Left lobe of liver (tissue), 2 donors: Measurements from ENCODE around the gene TGFBR3L. TPM values are rescaled to one million over a fixed set of nuclear protein-coding genes. Genes with fewer than 3 reads are reported as not detected.

Experiments
- ATAC-seq: fragments of 200-7000 bp; cut with Tn5 transposase; one replicate; pipeline ENCODE4 v1.9.1; 2020; ENCODE audit warnings: mild to moderate bottlenecking, moderate library complexity
- DNase-seq: peaks from one replicate; pipeline ENCODE4 v3.0.0-alpha.2; 2020; ENCODE audit warnings: low spot score
- total RNA-seq: library from RNA; stranded (reverse); gene quantifications from one replicate; pipeline ENCODE4 v1.2.1, GENCODE V29; 2021
- donor health status: DM: no; HTN: no; CAD: no; lungs with moderate emphysema.
- donor health status: DM: no; HTN: yes; CAD: no.

Gene TGFBR3L
- total RNA-seq, 1 donor from 2014 or later, result 3.4 TPM

DNA sequence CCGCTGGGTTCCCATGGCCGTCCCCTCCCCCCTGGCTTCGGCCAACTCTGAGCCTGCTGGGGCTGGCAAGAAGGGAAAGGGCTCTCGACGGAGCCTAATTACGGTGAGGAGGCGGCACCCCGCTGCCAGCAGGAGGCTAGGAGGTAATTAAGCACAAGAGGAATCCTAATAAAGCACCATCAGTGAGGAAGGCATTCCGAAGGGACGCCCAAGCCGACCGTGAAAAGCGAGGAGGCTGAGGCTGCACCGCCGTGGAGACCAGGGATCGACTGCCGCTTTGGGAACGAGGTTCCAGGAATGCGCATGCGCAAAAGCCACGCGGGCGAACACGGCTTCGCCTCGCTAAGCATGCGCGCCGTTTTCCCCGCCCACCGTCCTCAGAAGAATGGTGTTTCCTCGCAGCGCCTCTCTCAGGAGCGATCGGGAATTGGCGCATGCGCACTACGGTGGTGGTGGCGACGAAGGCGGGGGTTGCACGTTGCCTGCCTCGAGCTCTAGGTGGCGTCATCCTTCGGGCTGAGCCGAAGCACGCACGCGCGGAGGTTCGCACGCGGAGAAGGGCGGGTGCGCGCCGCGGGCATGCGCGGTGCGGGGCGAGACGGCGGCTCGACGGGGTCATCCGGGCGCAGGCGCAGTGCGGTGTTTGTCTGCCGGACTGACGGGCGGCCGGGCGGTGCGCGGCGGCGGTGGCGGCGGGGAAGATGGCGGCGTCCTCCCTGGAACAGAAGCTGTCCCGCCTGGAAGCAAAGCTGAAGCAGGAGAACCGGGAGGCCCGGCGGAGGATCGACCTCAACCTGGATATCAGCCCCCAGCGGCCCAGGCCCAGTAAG lies 11.2 kb upstream of the TGFBR3L start, which contains the start of gene MAP2K7:
Gene MAP2K7 (plus strand): TSS at position 634 of the 830 bp plus-strand sequence. CDS start 68 bp downstream, at position 702.
- peak; percentile 83 for ATAC-seq
- peak; percentile 100 for DNase-seq

DNA sequence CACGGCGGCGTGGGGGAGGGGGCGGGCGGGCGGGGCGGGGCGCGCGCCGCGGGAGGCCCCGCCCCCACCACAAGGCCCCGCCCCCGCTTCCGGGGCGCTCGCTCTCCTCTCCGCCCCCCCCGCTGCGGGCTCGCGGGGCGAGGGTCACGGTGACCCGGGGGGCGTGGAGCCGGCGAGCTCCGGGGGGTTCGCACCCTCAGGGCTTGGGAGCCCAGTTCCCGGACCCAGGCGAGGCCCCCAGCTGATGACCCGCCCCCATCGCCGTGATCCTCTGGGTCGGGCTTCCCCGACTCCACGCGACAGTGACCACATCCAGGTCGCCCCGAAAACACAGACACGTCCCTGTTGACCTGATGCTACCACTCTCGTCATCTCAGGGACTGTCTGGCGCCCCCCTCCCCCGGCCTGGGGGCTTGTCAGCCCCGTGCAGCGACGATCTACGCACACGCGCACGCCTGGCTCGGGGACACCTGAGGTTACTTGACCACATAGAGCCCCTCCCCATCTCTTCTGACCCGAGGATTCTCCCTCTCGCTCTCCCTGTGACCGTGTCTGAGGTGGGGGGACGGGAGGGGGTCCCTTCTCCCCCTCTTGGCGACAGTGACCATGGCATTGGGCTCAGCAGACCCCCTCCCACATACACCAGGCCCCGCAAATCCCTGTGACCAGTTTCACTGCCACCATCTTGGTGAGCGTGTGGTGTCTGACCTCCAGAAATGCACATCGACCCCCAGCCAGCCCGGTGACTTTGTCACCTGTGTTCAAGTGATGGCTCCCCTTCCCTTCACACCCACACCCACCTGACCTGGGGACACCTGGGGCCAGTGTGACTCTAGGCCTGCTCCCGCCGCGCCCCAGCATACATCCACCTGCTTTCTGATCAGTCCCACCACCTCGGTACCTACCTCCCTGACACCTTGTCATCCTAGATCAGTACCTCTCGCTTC lies 10.3 kb upstream of the TGFBR3L start:
- ATAC-seq (peak; percentile 67), DNase-seq (no peak)

- ATAC-seq, result no peak
- DNase-seq, result peak; percentile 46
Observed at GRCh38 chr19:7905268-7905667, 9.4 kb upstream of the TGFBR3L start.

- DNase-seq (peak; percentile 48), ATAC-seq (no peak)
Observed at GRCh38 chr19:7905859-7906258, 8.8 kb upstream of the TGFBR3L start.

DNA sequence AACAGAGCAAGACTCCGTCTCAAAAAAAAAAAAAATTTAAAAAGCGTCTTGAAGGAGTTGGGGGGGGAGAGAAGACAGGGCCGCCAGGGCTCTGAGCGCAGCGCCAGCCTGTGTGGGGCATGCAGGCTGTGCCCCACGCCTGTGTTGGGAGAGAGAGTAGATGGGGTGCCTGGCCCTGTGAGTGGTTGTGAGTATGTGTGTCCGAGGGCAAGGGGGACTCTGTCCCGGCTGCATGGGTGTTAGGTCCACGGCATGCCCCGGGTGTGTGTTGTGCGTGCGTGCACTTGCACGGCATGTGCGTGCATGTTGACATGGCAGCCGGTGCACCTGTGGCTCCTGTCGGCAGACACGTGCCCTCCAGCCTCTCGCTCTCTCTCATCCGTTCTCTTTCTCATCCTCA lies 7.5 kb upstream of the TGFBR3L start:
- ATAC-seq (no peak), DNase-seq (no peak)

- DNase-seq, result no peak
Observed at GRCh38 chr19:7907544-7907943, 7.1 kb upstream of the TGFBR3L start.

GRCh38 chr19:7908078-7908699 lies 6.4 kb upstream of the TGFBR3L start:
- ATAC-seq, result no peak

More at GRCh38 chr19:7907544-7907943, 7.1 kb upstream of the TGFBR3L start:
- no peak for ATAC-seq

GRCh38 chr19:7908742-7909461 lies 5.7 kb upstream of the TGFBR3L start:
- no peak for ATAC-seq
- DNase-seq, result peak; percentile 47

More at GRCh38 chr19:7908078-7908699, 6.4 kb upstream of the TGFBR3L start:
- DNase-seq, result peak; percentile 44

- DNase-seq (no peak), ATAC-seq (no peak)
Observed at GRCh38 chr19:7909471-7910067, 5.1 kb upstream of the TGFBR3L start.

DNA sequence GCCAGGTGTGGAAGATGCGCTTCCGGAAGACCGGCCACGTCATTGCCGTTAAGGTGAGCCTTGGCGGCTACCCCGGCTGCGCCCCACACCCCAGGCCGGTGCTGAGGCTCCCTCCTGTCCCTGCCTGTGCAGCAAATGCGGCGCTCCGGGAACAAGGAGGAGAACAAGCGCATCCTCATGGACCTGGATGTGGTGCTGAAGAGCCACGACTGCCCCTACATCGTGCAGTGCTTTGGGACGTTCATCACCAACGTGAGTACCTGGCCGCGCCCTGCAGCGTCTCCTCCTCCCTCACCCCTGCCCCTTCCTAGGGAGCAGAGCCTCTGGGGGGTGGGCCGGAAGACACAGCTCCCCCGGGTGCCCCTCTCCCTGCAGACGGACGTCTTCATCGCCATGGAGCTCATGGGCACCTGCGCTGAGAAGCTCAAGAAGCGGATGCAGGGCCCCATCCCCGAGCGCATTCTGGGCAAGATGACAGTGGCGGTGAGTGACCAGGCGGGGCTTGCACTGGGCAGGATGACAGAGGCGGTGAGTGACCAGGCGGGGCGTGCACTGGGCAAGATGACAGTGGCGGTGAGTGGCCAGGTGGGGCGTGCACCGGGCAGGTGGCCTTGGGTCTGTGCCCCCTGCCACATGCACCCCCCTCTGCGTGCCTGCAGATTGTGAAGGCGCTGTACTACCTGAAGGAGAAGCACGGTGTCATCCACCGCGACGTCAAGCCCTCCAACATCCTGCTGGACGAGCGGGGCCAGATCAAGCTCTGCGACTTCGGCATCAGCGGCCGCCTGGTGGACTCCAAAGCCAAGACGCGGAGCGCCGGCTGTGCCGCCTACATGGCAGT lies 4.1 kb upstream of the TGFBR3L start:
- peak; percentile 13 for ATAC-seq
- no peak for DNase-seq

DNA sequence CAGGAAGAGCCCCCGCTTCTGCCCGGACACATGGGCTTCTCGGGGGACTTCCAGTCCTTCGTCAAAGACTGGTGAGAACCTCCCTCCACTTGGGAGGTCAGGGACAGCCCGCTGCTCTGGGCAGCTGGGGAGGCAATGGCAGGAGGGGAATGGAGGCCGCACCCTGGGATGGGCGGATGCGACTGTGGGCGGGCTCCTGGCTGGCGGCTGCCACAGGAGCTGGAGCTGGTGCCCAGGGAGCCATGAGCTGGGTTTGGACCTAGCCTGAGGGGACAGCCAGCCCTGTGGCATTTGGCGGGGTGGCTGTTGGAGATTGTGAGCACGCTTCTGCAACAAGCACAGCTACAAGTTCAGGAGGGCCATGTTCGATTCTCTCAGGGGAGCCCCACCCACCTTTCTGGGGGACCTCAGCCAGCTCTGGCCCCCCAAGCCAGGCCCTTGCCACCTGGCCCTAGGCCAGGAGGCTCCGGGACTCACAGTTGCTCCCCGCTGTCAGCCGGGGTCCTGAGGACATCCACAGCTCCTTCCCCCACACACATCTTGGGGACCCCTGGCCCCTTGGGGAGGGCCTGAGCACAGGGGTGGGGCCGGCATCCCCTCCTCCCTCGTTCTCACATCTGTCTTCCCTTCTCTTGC lies 3.0 kb upstream of the TGFBR3L start:
- no peak for ATAC-seq

DNA sequence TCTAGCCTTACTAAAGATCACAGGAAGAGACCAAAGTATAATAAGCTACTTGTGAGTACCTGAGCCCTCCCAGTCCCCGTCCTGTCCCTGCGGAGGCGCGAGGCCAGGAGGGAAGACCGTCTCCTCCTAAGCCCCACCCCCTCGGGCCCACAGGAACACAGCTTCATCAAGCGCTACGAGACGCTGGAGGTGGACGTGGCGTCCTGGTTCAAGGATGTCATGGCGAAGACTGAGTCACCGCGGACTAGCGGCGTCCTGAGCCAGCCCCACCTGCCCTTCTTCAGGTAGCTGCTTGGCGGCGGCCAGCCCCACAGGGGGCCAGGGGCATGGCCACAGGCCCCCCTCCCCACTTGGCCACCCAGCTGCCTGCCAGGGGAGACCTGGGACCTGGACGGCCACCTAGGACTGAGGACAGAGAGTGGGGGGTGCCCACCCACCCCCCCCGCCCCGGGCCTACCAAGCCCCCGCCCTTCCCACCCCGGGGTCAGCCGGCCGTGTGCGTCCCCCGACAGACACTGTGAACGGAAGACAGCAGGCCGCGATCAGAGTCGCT lies 2.4 kb upstream of the TGFBR3L start:
- no peak for ATAC-seq
- no peak for DNase-seq

More for the DNA sequence above, 3.0 kb upstream of the TGFBR3L start:
- DNase-seq, result peak; percentile 51

DNA sequence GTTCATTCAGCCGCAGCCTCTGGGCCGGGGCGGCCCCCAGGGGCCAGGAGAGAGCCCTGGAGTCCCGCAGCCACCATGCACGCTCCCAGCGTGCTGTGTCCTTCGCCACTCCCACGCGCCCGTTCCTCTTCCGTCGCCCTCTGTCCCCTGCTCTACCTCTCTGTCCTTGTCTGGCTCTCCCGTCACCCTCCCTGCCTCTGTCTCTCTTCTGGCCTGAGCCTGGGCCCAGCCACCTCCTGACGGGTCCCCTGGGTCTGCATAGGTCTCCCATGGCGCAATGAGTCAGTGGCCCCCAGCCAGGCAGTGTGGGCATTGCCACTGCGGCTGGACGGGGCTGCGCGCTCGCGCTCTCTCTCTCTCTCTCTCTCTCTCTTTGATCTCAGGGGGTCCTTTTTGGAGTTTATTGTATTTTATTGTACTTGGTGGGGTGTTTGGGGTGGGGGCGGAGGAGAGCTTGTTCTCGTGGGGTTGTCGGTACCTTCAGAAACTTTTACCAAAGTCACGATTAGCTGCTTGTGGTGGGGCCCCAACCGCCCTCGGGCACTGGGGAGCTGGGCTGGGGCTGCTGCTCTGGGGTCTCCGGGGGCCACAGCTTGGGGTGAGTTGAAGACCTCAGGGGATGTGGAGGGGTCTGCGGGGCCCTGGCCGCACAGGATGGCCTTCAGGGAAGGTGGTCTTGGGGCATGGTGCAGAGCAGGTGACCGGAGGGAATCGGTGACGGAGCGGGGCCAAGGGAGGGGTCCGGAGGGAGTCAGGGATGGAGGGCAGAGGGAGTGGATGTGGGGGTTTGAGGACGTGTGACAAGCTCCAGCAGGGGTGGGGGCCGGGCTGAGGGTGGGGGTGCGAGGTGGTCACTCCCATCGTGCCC lies 1.7 kb upstream of the TGFBR3L start:
- DNase-seq (no peak), ATAC-seq (no peak)

DNA sequence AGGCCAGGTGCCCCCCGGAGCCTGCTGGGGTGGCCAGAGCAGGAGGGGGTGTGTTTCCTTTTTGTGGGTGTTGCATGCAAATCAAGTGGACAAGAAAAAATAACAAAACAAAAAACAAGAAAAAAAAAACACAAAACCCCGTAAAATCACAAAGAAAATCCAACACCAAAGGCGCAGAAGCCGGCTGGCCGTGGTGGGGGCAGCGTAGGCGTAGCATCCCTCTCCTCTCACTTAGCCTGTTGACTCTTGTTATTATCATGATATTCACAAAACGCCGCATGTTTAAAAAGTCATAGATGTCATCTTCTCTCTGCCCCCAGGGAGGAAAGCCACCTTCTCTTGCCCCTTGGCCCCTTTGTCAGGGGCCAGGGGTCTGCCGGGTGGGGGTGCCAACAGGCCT lies 978 bp upstream of the TGFBR3L start:
- DNase-seq (no peak), ATAC-seq (no peak)

GRCh38 chr19:7914099-7914498 lies 531 bp upstream of the TGFBR3L start:
- ATAC-seq (no peak), DNase-seq (no peak)

GRCh38 chr19:7915250-7916102 lies 846 bp downstream of the TGFBR3L start:
- ATAC-seq (no peak), DNase-seq (no peak)
